ENCODE data around the gene ZNF550. TPM values are rescaled to one million over a fixed set of nuclear protein-coding genes. Genes with fewer than 3 reads are reported as not detected.

Gene ZNF550
- total and polyA plus RNA-seq, 10 donors, result 5.4 to 39.5 (median 11.4) TPM

DNA sequence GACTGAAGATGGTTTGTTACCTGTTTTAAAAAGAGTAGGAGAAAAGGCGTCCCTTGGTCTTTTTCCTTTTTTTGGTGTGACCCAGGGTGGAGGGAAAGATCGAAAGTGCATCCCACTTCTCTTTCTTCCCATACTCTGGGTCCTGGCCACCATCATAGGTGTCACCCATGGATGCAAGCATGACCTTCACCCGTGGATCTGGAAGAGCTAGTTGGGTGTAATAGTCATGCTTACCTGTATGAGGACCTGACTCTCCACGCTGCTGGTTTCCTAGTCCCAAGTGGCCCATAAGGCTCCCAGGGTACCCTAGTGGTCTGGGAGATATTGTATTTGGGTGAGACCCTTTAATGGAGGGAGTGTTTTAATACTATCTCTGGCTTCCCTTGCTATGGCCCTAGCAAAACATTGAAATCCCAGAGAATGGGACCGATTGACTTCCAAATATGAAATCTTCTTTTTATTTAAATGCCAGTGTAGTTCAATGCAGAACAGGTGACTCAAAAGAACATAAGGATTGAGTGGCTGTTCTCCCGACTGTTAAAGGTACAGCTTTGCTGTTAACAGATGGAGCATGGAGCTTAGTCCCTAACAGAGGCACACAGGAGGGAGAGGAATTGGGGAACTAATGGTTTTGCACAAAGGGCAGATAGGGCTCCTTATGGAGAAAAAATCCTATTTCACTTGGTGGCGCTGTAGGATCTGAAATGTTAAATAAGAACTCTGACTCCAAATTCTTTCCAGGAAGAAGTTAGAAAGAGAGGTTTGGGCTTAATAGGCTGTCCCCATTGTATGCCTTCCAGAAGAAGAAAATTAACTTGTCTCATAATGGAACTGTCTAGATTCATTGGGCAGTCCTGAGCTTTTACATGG, 7.0 kb upstream of the ZNF550 start:
- Histone ChIP-seq H3K9me3 (peaks cover 26 to 100% (median 100%) of the 10 kb centered on the region in 8 donors), H3K36me3 (peaks cover under 1 to 10% (median 5%) of the 10 kb centered on the region in 6 donors), H3K27me3 (replicated peaks in 1 of 7) (peaks cover 0 to 5% (median 0%) of the 10 kb centered on the region in 7 donors), H3K27ac (no peak overlapping the region), H3K4me3 (no peak overlapping the region), H3K4me1 (no peaks in the 10 kb centered on the region)
- 58 to 65% (median 60%) methylated on average over 7 of the region's 7 CpGs for WGBS, 5 donors
- no peak for DNase-seq
- TF ChIP-seq, protein P1, sequence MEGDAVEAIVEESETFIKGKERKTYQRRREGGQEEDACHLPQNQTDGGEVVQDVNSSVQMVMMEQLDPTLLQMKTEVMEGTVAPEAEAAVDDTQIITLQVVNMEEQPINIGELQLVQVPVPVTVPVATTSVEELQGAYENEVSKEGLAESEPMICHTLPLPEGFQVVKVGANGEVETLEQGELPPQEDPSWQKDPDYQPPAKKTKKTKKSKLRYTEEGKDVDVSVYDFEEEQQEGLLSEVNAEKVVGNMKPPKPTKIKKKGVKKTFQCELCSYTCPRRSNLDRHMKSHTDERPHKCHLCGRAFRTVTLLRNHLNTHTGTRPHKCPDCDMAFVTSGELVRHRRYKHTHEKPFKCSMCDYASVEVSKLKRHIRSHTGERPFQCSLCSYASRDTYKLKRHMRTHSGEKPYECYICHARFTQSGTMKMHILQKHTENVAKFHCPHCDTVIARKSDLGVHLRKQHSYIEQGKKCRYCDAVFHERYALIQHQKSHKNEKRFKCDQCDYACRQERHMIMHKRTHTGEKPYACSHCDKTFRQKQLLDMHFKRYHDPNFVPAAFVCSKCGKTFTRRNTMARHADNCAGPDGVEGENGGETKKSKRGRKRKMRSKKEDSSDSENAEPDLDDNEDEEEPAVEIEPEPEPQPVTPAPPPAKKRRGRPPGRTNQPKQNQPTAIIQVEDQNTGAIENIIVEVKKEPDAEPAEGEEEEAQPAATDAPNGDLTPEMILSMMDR (IDR thresholded peaks at IDR 0.05 in 8 of 11, conservative IDR thresholded peaks at IDR 0.05 in 3 of 11), result no peak
- TF ChIP-seq POLR2AphosphoS5 (IDR thresholded peaks at IDR 0.05) (no peak), POLR2A (IDR thresholded peaks at IDR 0.05) (no peak)
- intact Hi-C loops (cut with DNase I; ENCODE audit: low total_unique reads), result no loop called here

DNA sequence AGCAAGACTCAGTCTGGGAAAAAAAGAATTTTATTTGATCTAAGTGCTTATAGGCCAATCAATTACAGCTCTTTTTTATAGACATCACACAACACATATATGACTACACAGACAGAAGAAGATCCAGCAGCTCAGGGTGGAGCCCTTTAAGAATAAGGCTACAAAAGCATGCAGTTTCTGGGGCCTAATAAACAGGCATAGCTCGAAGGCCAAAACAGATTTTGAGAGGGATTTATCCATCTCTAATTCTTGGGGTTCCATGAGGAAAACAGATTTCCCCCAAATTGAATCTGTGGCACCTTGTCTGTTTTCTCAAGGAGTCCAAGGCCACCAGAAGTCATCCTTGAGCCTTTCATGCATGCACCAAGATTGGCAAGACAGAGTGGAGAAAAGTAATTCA, 3.9 kb upstream of the ZNF550 start:
- no peak for DNase-seq
- 59 to 69% (median 60%) methylated on average over 1 of the region's 1 CpG for WGBS, 5 donors
- Histone ChIP-seq H3K9me3 (peaks cover 16 to 87% (median 79%) of the 10 kb centered on the region in 8 donors), H3K27me3 (replicated peaks in 1 of 7) (peaks cover 0 to 5% (median 0%) of the 10 kb centered on the region in 7 donors), H3K4me3 (no peak overlapping the region), H3K4me1 (peaks cover 4 to 15% (median 11%) of the 10 kb centered on the region in 6 donors), H3K27ac (no peak overlapping the region), H3K36me3 (no peaks in the 10 kb centered on the region)
- TF ChIP-seq POLR2A (IDR thresholded peaks at IDR 0.05), result no peak
- no peak for TF ChIP-seq POLR2AphosphoS5 (IDR thresholded peaks at IDR 0.05)
- TF ChIP-seq, protein P1 (IDR thresholded peaks at IDR 0.05 in 8 of 11, conservative IDR thresholded peaks at IDR 0.05 in 3 of 11), result no peak
- intact Hi-C loops (cut with DNase I; ENCODE audit: low total_unique reads), result no loop called here

DNA sequence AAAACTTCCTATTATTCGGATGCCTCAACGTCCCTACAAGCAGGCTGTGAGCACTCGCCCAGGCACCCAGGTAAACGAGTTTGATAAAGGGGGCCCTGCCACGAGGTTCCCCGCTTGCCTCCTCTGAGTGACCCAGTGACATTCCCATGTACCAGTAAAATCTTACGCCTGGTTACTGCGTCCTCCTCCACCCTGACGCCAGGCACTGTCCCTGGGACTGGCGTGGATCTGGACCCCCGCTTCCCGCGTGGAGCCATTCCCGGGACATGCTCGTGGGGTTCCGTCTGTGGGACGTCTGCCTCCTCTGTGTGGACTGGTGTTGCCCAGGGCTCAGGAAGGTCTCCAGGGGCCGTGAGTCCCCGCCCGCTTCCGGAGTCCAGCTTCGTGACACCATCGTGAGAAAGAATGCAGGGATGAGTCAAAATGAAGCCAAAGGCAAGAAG, 407 bp upstream of the ZNF550 start:
- intact Hi-C loops (cut with DNase I; ENCODE audit: low total_unique reads), result no loop called here
- H3K27me3 ChIP-seq (replicated peaks in 1 of 7), result peaks cover 0 to 5% (median 0%) of the 10 kb centered on the region in 7 donors
- 23 to 37% (median 35%) methylated on average over 21 to 23 of the region's 23 CpGs for WGBS, 5 donors
- peak; percentile 68 for DNase-seq
- H3K36me3 ChIP-seq, result peaks cover 4 to 22% (median 13%) of the 10 kb centered on the region in 6 donors
- TF ChIP-seq POLR2AphosphoS5 (IDR thresholded peaks at IDR 0.05), result no peak
- TF ChIP-seq POLR2A (IDR thresholded peaks at IDR 0.05), result no peak
- TF ChIP-seq, protein P1 (IDR thresholded peaks at IDR 0.05 in 8 of 11, conservative IDR thresholded peaks at IDR 0.05 in 3 of 11), result no peak
- H3K27ac ChIP-seq, result peak overlapping the region in 7 of 8 donors; percentile 61 to 87 (median 76)
- peak overlapping the region; percentile 72 to 99 (median 90) for H3K4me3 ChIP-seq
- H3K4me1 ChIP-seq, result peaks cover 10 to 26% (median 19%) of the 10 kb centered on the region in 6 donors
- H3K9me3 ChIP-seq, result peaks cover 4 to 67% (median 54%) of the 10 kb centered on the region in 8 donors

GRCh38 chr19:57559008-57559403, 657 bp downstream of the ZNF550 start:
- TF ChIP-seq, protein P1 (IDR thresholded peaks at IDR 0.05 in 8 of 11, conservative IDR thresholded peaks at IDR 0.05 in 3 of 11), result no peak
- TF ChIP-seq POLR2A (IDR thresholded peaks at IDR 0.05), result no peak
- TF ChIP-seq POLR2AphosphoS5 (IDR thresholded peaks at IDR 0.05), result no peak
- H3K4me1 ChIP-seq, result peaks cover 10 to 26% (median 19%) of the 10 kb centered on the region in 6 donors
- H3K36me3 ChIP-seq, result peaks cover 4 to 33% (median 24%) of the 10 kb centered on the region in 6 donors
- 1 to 3% (median 1%) methylated on average over 20 to 22 of the region's 22 CpGs for WGBS, 5 donors
- intact Hi-C loops (cut with DNase I; ENCODE audit: low total_unique reads), result no loop called here
- peaks cover 1 to 67% (median 54%) of the 10 kb centered on the region in 8 donors for H3K9me3 ChIP-seq
- H3K4me3 ChIP-seq, result peak overlapping the region; percentile 72 to 99 (median 90)
- H3K27me3 ChIP-seq (replicated peaks in 1 of 7), result peaks cover 0 to 5% (median 0%) of the 10 kb centered on the region in 7 donors
- peak; percentile 72 for DNase-seq
- peak overlapping the region in 7 of 8 donors; percentile 9 to 87 (median 76) for H3K27ac ChIP-seq

All from spleen (tissue), 11 donors.